ENCODE measurements around the gene ANKRD52. TPM values are rescaled to one million over a fixed set of nuclear protein-coding genes. Genes with fewer than 3 reads are reported as not detected.

ANKRD52 gene
- total and polyA plus RNA-seq, 9 of the 15 experiments (the other 6 are each of a cell fraction or from before 2014, with no cell fraction given): 0.52 to 46.8 (median 7.9) TPM

DNA sequence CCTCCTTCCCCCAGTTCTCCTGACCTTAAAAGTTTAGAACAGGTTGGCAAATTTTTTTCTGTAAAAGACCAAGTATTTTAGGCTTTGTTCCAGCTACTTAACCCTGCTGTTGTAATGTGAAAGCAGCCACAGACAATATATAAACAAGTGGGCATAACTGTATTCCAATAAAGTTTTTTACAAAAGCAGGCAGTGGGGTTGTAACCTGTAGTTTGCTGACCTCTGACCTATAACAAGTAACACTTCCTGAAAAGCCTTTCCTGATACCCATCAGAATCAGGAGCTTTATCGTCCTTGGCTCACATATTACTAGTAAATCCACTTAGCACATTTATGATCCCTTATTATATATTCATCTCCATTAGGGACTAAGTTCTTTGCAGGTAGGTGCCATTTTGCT is 55.8 kb downstream of the ANKRD52 start (continued):
- peak; percentile 99 for TF ChIP-seq ZBTB40 (IDR thresholded peaks at IDR 0.05)
- TF ChIP-seq ZBTB40 (CRISPR knock-in tag; IDR thresholded peaks at IDR 0.05): peak; percentile 97
- TF ChIP-seq ZNF592 (IDR thresholded peaks at IDR 0.05): peak; percentile 70
- no peak for TF ChIP-seq EZH2 (IDR thresholded peaks at IDR 0.05; ENCODE audit: borderline replicate concordance, low read depth, low read length)
- no peak for TF ChIP-seq POLR2B (IDR thresholded peaks at IDR 0.05; ENCODE audit: low read depth, partially characterized antibody)
- TF ChIP-seq SP1 (CRISPR knock-in tag; IDR thresholded peaks at IDR 0.05): no peak
- peak; percentile 48 to 80; a peak in 3 of 4 replicates for TF ChIP-seq FOXK2 (conservative IDR thresholded peaks at IDR 0.05 in 1 of 2, IDR thresholded peaks at IDR 0.05 in 1 of 2; ENCODE audit: low read depth in 2 of 2)
- peak; percentile 54; the same call in 1 of the 2 replicates for TF ChIP-seq ZNF384 (IDR thresholded peaks at IDR 0.05; ENCODE audit: low read depth, low read length)
- TF ChIP-seq SMARCB1 (IDR thresholded peaks at IDR 0.05; ENCODE audit: insufficient read length, low read depth): no peak
- TF ChIP-seq NR2C2 (CRISPR knock-in tag; IDR thresholded peaks at IDR 0.05): no peak
- TF ChIP-seq NR2C2 (tag; IDR thresholded peaks at IDR 0.05): peak; percentile 97
- TF ChIP-seq ELF1 (tag; IDR thresholded peaks at IDR 0.05): peak; percentile 56
- TF ChIP-seq RFX5 (IDR thresholded peaks at IDR 0.05; ENCODE audit: low read depth, low read length): no peak
- no peak for TF ChIP-seq ZNF507 (tag; conservative IDR thresholded peaks at IDR 0.05)
- TF ChIP-seq HDAC3 (IDR thresholded peaks at IDR 0.05; ENCODE audit: borderline replicate concordance, partially characterized antibody): peak; percentile 52
- no peak for TF ChIP-seq RCOR1 (IDR thresholded peaks at IDR 0.05; ENCODE audit: borderline replicate concordance in 1 of 2, low read depth in 2 of 2, low read length in 2 of 2)
- TF ChIP-seq DPF2 (IDR thresholded peaks at IDR 0.05): 0 out of 2 replicates have a peak, but pooled peaks have one; percentile 18

Measured in K562 (cell line).